Activated CD4-positive, alpha-beta memory T cell treated with anti-CD3 and anti-CD28 coated beads, Interleukin-2, amount 10 ng/mL, durations not matched to agents 7 days and 5 days (primary cell): ENCODE data around the gene MEP1A. TPM values are rescaled to one million over a fixed set of nuclear protein-coding genes. Genes with fewer than 3 reads are reported as not detected.
"Not testable (repeated sequence)": the region's sequence is repeated elsewhere in the genome, so short reads cannot be mapped to it uniquely, and the experiment has no call there.

Experiments used
- CTCF ChIA-PET: fragments of 350-600 bp; sonication (Branson Sonifier 250); formaldehyde crosslinking; loops from one replicate; lab custom pipeline; 2021; ENCODE audit warnings: antibody characterized with exemption, inconsistent platforms; lab: Charles Lee
- POLR2A ChIA-PET: fragments of 350-600 bp; sonication (Branson Sonifier 250); formaldehyde crosslinking; loops from one replicate; lab custom pipeline; 2021; ENCODE audit warnings: antibody characterized with exemption; lab: Charles Lee
- DNase-seq: peaks from one replicate; pipeline ENCODE4 v3.0.0-alpha.2; 2020
- H3K27ac Mint-ChIP-seq: one replicate; pipeline ENCODE4 v1.8.0; 2021; ENCODE audit warnings: mild to moderate bottlenecking, mixed read lengths
- H3K27me3 Mint-ChIP-seq: one replicate; pipeline ENCODE4 v1.8.0; 2021; ENCODE audit warnings: mixed read lengths
- H3K36me3 Mint-ChIP-seq: one replicate; pipeline ENCODE4 v1.8.0; 2021; ENCODE audit warnings: low read depth, mixed read lengths
- H3K4me1 Mint-ChIP-seq: one replicate; pipeline ENCODE4 v1.8.0; 2021; ENCODE audit warnings: mixed read lengths
- H3K4me3 Mint-ChIP-seq: one replicate; pipeline ENCODE4 v1.8.0; 2021; ENCODE audit warnings: mild to moderate bottlenecking, mixed read lengths
- H3K9me3 Mint-ChIP-seq: one replicate; pipeline ENCODE4 v1.8.0; 2021; ENCODE audit warnings: mixed read lengths
- total RNA-seq, 2 experiments: library from RNA; stranded (reverse); gene quantifications; one replicate each; pipeline ENCODE4 v1.2.3, GENCODE V29; 2021

Gene MEP1A, protein sequence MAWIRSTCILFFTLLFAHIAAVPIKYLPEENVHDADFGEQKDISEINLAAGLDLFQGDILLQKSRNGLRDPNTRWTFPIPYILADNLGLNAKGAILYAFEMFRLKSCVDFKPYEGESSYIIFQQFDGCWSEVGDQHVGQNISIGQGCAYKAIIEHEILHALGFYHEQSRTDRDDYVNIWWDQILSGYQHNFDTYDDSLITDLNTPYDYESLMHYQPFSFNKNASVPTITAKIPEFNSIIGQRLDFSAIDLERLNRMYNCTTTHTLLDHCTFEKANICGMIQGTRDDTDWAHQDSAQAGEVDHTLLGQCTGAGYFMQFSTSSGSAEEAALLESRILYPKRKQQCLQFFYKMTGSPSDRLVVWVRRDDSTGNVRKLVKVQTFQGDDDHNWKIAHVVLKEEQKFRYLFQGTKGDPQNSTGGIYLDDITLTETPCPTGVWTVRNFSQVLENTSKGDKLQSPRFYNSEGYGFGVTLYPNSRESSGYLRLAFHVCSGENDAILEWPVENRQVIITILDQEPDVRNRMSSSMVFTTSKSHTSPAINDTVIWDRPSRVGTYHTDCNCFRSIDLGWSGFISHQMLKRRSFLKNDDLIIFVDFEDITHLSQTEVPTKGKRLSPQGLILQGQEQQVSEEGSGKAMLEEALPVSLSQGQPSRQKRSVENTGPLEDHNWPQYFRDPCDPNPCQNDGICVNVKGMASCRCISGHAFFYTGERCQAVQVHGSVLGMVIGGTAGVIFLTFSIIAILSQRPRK
- not detected for total RNA-seq

DNA sequence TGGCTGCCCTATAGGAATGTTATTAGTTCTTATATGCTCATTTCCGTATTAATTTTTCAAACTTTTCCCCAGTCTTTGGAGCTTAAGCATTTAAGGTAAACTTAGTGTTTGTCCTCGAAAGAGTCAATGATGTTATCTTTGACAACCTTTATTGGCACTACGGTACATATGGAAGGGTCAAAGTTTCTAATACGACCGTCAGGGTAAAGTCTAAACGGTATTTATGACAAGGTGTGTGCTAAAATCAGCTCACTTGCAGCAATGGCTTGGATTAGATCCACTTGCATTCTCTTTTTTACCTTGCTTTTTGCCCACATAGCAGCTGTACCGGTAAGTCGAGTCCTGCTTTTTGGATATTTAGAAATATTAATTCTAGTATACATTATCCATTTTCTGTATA, at the start of gene MEP1A:
Gene MEP1A (plus strand): TSS at position 252 of the 400 bp plus-strand sequence. CDS start 10 bp downstream, at position 262.
- no peaks in the 10 kb centered on the region for H3K27me3 Mint-ChIP-seq
- no peak within 1 kb of the TSS for H3K27ac Mint-ChIP-seq
- H3K9me3 Mint-ChIP-seq, result no peaks in the 10 kb centered on the region
- no peak within 1 kb of the TSS for H3K4me3 Mint-ChIP-seq
- no peak for DNase-seq
- POLR2A ChIA-PET, result no interaction called here
- no peaks in the 10 kb centered on the region for H3K4me1 Mint-ChIP-seq
- CTCF ChIA-PET, result no interaction called here
- no peaks in the 10 kb centered on the region for H3K36me3 Mint-ChIP-seq

DNA sequence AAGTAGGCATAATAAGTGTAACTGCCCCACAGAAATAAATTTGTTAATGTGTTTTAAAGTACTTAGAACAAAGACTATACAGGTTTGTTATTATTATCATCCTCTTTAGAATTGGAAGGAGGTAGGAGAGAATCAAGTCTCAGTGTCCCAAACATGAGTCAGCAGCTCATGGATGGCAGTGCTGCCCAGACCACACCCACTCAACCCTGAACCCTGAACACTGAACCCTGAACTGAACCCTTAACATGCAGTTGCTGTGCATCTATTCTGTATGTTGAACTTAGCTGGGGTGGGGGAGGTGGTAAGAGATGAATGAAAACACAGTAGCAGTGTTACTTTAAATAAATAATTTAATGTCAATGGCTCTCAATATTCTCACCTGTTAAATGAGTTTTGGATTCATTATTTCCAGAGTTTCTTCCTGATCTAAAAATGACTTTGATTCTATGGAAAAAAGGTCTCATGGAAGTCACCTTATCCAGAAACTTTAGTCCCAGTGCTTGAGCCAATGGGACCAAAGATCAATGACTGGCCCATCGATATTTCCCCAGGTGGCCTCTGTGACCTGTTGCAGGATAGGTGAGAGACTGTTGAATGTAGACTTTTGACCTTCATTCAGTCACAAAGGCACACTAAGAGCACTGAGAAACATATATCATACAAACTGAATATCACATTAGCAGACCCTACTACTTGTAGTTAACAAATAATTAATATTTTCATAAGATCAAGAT, 49.6 kb upstream of the MEP1A start:
- Mint-ChIP-seq H3K9me3 (no peaks in the 10 kb centered on the region), H3K27me3 (no peaks in the 10 kb centered on the region), H3K27ac (no peak overlapping the region), H3K4me3 (no peak overlapping the region), H3K36me3 (no peaks in the 10 kb centered on the region), H3K4me1 (no peaks in the 10 kb centered on the region)
- POLR2A ChIA-PET, result no interaction called here
- CTCF ChIA-PET, result no interaction called here
- no peak for DNase-seq

DNA sequence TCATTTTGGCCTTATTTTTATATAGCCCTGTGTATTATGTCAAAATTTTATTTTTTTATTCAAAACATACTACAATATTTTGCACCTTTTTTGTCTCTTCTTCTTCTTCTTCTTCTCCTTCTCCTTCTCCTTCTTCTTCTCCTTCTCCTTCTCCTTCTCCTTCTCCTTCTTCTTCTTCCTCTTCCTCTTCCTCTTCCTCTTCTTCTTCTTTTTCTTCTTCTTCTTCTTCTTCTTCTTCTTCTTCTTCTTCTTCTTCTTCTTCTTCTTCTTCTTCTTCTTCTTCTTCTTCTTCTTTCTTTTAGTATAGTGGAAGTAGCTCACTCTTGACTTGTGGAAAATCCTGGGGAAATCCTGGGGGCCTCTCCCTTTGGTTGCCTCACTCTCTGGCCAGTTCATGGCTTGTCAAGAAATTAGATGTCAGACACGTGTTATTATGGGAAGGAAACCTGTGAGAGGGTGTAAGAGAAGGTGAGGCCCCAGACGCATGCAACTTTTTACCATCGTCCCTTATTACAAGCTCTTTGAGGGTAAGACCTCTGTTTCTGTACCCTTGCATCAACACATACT, 48.9 kb upstream of the MEP1A start:
- H3K9me3 Mint-ChIP-seq, H3K27me3 Mint-ChIP-seq, DNase-seq, CTCF ChIA-PET, H3K4me3 Mint-ChIP-seq, H3K36me3 Mint-ChIP-seq, POLR2A ChIA-PET, H3K27ac Mint-ChIP-seq, H3K4me1 Mint-ChIP-seq: not testable (repeated sequence)

DNA sequence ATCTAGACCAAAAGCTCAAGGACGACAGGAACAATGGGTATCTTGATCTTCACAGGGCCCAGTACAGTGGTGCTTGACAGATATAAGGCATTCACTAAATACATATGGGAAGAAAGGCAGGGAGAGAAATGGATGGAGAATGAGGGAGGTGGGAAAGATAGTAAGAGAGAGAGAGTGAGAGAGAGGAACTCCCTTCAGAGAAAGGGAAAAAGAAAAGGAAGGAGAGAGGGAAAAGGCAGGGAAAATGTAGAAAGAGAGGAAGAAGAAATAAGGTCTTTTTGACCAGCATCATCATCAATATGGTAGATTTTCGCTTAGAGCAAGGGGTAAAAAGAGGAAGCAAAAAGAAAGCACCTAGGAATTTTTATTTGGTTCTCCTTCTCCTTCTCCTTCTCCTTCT, 47.2 kb upstream of the MEP1A start:
- no peaks in the 10 kb centered on the region for H3K27me3 Mint-ChIP-seq
- ChIA-PET CTCF (no interaction called here), POLR2A (no interaction called here)
- no peak overlapping the region for H3K27ac Mint-ChIP-seq
- no peak for DNase-seq
- H3K9me3 Mint-ChIP-seq, result no peaks in the 10 kb centered on the region
- no peaks in the 10 kb centered on the region for H3K36me3 Mint-ChIP-seq
- no peak overlapping the region for H3K4me3 Mint-ChIP-seq
- H3K4me1 Mint-ChIP-seq, result no peaks in the 10 kb centered on the region

DNA sequence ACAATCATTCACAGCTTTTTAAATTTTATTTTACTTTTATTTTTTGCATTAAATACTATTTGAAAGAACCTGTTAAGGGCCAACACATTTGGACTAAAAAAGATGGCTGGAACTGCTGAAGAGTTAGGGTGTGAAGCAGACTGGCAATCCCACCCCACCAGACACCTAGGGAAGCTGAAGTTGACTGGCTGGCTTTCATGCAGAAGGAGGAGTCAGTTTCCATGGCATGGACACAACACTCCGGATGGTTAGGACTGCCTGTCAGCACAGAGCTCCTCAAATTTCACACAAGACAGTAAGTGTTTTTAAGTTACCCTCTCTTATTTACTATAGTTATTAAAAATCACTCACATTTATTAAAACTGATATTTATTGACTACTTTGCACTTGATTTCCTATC, 46.5 kb upstream of the MEP1A start, which contains the start of gene ANKRD66:
Gene ANKRD66 (plus strand): TSS at position 238 of the 400 bp plus-strand sequence. CDS start 5,016 bp downstream, outside the sequence.
- no peak within 1 kb of the TSS for H3K27ac Mint-ChIP-seq
- ChIA-PET CTCF (no interaction called here), POLR2A (no interaction called here)
- H3K27me3 Mint-ChIP-seq, result no peaks in the 10 kb centered on the region
- no peaks in the 10 kb centered on the region for H3K36me3 Mint-ChIP-seq
- H3K4me3 Mint-ChIP-seq, result no peak within 1 kb of the TSS
- no peak for DNase-seq
- no peaks in the 10 kb centered on the region for H3K4me1 Mint-ChIP-seq
- H3K9me3 Mint-ChIP-seq, result no peaks in the 10 kb centered on the region

DNA sequence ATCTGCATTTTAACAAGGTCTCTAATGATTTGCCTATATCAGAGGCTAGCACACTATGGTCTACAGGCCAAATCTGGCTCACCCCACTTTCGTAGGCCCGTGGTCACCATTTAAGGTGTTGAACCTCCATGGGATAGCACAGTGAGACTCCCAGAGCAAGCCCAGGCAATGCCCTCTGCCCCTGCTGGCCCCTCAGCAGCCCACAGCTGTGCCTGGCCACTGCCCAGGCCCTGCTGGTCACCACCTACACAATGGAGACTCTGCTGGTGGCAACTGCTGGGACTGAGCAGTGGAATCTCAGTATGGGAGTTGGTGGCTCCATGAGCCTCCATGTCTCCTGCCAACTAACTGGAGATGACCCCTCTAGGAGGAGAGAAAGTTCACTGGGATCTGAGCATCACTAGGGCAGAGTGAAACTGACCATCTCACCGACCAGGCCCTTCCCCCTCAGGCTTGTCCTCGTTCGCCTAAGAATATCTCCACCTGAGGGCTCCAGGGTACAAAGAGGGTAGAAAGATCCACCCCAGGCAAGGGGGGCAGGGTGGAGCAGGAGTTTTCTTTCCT, 44.2 kb upstream of the MEP1A start:
- no peak overlapping the region for H3K27ac Mint-ChIP-seq
- no peaks in the 10 kb centered on the region for H3K36me3 Mint-ChIP-seq
- ChIA-PET CTCF (no interaction called here), POLR2A (no interaction called here)
- no peak for DNase-seq
- H3K9me3 Mint-ChIP-seq, result no peaks in the 10 kb centered on the region
- H3K4me1 Mint-ChIP-seq, result no peaks in the 10 kb centered on the region
- H3K4me3 Mint-ChIP-seq, result no peak overlapping the region
- no peaks in the 10 kb centered on the region for H3K27me3 Mint-ChIP-seq

DNA sequence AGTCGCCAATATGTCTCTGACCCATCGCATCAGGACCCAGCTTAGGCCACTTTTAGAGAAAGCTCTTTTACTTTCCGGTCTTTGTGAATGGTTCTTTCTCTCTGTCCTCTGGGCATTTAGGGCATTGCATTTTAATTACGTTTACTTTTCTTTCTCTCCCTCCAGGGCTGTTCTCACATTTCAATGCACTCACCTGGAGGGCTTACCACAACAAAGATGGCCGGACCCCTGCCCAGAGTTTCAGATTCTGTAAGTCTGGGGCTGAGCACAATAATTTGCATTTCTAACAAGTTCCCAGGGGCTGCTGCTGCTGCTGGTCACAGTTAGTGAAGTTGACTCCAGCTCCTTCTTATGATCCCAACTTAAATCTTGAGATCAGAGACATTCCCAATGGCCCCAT, 43.5 kb upstream of the MEP1A start:
- no peak for DNase-seq
- Mint-ChIP-seq H3K4me3 (no peak overlapping the region), H3K36me3 (no peaks in the 10 kb centered on the region), H3K4me1 (no peaks in the 10 kb centered on the region), H3K9me3 (no peaks in the 10 kb centered on the region), H3K27me3 (no peaks in the 10 kb centered on the region), H3K27ac (no peak overlapping the region)
- POLR2A ChIA-PET, result no interaction called here
- CTCF ChIA-PET, result no interaction called here

DNA sequence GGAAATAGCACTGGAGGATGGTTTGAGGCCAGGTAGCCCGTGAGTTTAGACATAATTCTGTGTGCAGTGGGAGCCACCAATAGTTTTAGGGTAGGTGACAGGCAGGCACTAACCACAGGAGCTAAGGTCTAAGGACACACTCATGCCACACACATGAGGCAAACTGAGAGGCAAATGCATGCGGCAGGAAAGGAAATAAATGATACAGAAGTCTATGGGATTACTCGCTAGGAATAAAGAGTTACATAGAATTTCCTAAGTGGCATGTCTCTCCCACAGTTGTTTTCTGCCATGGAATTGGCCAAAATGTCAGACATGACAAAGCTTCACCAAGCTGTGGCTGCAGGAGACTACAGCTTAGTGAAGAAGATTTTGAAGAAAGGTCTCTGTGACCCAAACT, 41.5 kb upstream of the MEP1A start:
- Mint-ChIP-seq H3K4me1 (no peaks in the 10 kb centered on the region), H3K27ac (no peak overlapping the region), H3K27me3 (no peaks in the 10 kb centered on the region), H3K4me3 (no peak overlapping the region), H3K9me3 (no peaks in the 10 kb centered on the region), H3K36me3 (no peaks in the 10 kb centered on the region)
- no peak for DNase-seq
- POLR2A ChIA-PET, result no interaction called here
- CTCF ChIA-PET, result no interaction called here

DNA sequence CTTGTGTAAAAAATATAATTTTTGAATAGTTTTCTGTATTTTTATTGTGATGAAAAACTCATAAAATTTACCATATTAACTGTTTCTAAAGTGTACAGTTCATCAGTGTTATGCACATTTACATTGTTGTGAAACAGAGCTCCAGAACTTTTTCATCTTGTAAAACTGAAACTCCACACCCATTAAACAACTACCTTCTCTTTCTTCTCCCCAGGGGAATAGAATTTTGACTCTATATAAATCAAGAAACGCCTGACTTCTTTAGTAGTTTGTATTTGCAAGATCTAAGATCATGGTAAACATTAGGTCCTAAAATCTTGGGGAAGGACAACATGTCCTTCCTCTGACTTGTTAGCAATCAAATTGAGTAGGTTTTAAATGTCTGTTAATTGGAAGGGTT, 37.3 kb upstream of the MEP1A start:
- Mint-ChIP-seq H3K4me3 (no peak overlapping the region), H3K27me3 (no peaks in the 10 kb centered on the region), H3K4me1 (no peaks in the 10 kb centered on the region), H3K36me3 (no peaks in the 10 kb centered on the region), H3K27ac (no peak overlapping the region), H3K9me3 (no peaks in the 10 kb centered on the region)
- ChIA-PET POLR2A (no interaction called here), CTCF (no interaction called here)
- no peak for DNase-seq

DNA sequence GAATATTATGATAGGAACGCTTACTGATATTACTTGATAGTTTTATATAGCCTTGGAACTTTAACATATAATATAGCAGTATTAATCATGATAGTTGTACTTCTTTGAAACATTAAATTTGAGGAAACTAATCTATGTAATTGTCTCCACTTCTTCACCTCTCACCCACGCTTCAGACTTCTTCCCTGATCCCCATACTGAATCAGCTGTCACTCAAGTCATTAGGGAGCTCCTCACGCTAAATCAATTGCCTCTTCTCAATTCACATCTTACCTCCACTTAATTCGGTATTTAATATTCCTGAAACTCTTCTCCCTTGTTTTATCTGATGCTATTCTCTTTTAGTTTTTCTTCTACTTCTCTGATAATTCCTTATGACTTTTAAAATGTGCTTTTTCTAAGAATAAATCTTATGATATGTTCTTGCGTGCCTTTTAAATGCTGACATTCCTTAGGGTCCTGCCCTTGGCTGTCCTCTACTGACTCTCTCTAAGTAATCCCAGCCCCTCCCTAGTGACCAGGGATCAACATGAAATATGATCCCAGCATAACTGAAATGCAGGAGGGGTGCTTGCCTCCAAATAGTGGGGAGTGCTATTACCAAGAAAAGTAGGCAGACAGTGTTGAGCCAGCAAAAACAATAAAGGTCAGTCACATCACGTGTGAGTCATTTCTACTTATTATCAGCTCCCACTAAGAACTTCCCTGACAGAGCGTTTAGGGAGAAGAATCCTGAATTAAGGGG, 36.5 kb upstream of the MEP1A start:
- no peaks in the 10 kb centered on the region for H3K4me1 Mint-ChIP-seq
- H3K27me3 Mint-ChIP-seq, result no peaks in the 10 kb centered on the region
- no peak overlapping the region for H3K27ac Mint-ChIP-seq
- ChIA-PET POLR2A (no interaction called here), CTCF (no interaction called here)
- no peak for DNase-seq
- H3K9me3 Mint-ChIP-seq, result no peaks in the 10 kb centered on the region
- no peaks in the 10 kb centered on the region for H3K36me3 Mint-ChIP-seq
- H3K4me3 Mint-ChIP-seq, result no peak overlapping the region

DNA sequence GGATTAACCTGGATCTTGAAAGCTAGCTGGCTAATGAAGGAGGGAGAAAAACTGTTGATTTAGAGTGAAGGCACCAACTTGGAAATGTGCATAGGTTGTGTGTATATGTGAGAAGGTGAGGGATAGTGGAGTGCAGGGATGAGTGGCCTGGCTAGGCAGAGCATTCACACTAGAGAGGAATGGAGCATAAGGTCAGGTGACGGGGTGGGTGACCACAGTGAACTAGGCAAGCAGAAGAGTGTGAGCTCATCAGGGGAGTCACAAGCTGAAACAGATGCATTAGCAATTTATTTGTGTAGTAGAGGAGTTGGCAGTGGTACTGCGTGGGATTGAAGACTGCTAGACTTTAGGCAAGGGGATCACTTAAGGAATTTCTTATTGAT, 36.0 kb upstream of the MEP1A start:
- H3K4me1 Mint-ChIP-seq, result no peaks in the 10 kb centered on the region
- H3K36me3 Mint-ChIP-seq, result no peaks in the 10 kb centered on the region
- no peak overlapping the region for H3K27ac Mint-ChIP-seq
- POLR2A ChIA-PET, result no interaction called here
- H3K9me3 Mint-ChIP-seq, result no peaks in the 10 kb centered on the region
- CTCF ChIA-PET, result no interaction called here
- H3K4me3 Mint-ChIP-seq, result no peak overlapping the region
- DNase-seq, result no peak
- H3K27me3 Mint-ChIP-seq, result no peaks in the 10 kb centered on the region

DNA sequence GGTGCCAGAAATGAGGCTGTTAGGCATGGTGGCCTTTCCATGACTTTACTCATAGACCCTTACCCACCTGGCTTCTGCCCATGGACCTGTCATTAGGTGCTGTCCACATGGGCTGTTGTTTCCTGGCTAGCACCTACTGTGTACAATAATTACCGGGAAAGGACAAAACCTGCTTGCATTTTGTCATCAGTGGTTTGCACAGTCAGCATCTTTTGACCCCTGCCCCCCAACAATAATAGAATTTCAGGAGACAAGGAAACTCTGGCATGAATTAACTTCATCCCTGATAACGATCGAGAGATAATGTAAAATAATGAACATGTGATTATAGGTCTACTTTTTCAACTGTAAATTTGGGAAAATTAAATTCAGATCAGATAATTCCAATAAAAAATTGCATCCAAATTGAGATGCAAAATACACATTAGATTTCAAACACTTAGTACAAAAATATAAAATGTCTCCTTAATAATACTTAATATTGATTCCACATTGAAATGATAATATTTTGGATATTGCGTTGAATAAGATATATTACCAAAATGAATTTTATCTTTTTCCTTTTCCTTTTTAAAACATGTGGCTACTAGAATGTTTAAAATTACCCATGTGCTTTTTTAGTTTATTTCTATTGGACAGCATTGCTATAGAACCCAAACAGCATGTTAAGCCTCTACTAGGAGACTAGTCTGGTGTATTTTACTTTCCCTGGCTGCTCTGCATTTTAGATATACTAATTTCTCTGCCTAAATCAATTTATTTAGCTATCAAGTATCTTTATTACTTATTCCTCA, 34.0 kb upstream of the MEP1A start:
- POLR2A ChIA-PET, result no interaction called here
- Mint-ChIP-seq H3K36me3 (no peaks in the 10 kb centered on the region), H3K9me3 (no peaks in the 10 kb centered on the region)

More for the DNA sequence above, 34.0 kb upstream of the MEP1A start:
- H3K4me3 Mint-ChIP-seq, result no peak overlapping the region
- no peaks in the 10 kb centered on the region for H3K4me1 Mint-ChIP-seq
- no peak overlapping the region for H3K27ac Mint-ChIP-seq
- no peaks in the 10 kb centered on the region for H3K27me3 Mint-ChIP-seq
- no peak for DNase-seq
- CTCF ChIA-PET, result no interaction called here
